Choroid plexus epithelial cell (primary cell): ENCODE data around the gene A2M.

Experiments used
- DNase-seq: peaks from one replicate; pipeline ENCODE4 v3.0.0-alpha.2; 2010; ENCODE audit warnings: low read depth
- H3K4me3 ChIP-seq: 2 replicates; pipeline ENCODE4 v1.5.1; 2011; ENCODE audit warnings: low read depth, mild to moderate bottlenecking, control low read depth, low read length, moderate library complexity
- CTCF ChIP-seq: conservative IDR thresholded peaks from 2 replicates; pipeline ENCODE4 v1.5.1; 2011; ENCODE audit warnings: low read depth, mild to moderate bottlenecking, control low read depth, inconsistent platforms, low read length, moderate library complexity

The A2M gene

DNA sequence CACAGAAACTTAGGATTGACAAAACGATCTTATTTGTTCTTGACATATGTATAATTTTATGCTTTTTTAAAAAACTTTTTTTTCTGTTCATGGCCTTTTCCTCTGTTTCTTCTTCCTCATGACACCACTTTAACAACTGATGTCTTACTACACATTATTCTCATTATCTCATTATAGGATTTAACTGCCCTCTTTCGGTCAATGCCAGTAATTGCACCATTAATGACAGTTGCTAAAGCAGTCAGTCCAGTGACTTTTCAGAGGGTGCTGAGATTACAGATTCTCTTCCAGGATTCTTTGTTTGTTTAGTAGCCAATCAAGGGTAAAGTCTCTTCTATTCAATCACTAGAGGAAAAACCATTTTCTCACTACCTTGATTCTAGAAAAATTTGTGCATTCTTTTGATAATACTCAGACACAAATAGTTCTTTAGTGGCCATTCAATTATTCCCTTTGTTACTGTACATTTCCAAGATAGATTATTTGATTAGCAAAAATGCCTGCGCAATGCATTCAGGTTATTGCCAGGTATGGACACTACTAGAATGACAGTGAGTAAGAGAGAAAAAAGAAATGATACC lies 76.2 kb downstream of the A2M start:
- H3K4me3 ChIP-seq: no peak overlapping the region
- peak; percentile 74 for TF ChIP-seq CTCF
- DNase-seq: peak; percentile 68

DNA sequence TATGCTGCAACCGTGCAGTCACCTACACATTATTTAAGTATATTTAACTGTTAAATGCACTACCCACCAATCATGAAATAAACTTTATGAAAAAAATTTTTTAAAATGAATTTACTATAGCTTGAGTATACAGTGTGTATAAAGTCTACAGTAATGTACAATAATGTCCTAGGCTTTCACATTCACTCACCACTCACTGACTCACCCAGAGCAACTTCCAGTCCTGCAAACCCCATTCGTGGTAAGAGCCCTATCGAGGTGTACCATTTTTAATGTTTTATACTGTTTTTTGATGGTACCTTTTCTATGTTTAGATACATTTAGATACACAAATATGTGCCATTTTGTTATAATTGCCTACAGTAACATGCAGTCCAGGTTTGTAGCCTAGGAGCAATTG lies 78.3 kb downstream of the A2M start:
- no peak overlapping the region for H3K4me3 ChIP-seq
- TF ChIP-seq CTCF: no peak
- no peak for DNase-seq

DNA sequence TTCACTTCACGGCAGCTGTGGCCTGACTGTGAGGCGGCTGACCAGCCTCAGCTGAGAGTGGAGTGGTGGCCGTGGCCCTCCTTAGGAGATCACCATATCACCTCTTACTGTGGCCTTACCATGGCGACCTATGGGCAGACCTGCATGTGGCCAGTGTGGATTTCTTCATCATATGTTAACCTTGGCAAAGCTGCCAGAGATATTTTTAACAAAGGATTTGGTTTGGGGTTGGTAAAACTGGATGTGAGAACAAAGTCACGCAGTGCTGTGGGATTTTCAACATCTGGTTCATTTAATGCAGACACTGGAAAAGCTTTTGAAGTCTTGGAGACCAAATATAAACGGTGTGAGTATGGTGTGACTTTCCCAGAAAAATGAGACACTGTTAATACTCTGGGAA lies 79.5 kb downstream of the A2M start:
- no peak for DNase-seq
- no peak overlapping the region for H3K4me3 ChIP-seq
- no peak for TF ChIP-seq CTCF

GRCh38 chr12:9034095-9034494 lies 81.6 kb downstream of the A2M start:
- no peak overlapping the region for H3K4me3 ChIP-seq
- no peak for TF ChIP-seq CTCF
- no peak for DNase-seq

- no peak overlapping the region for H3K4me3 ChIP-seq
- TF ChIP-seq CTCF: no peak
- DNase-seq: no peak
Measured at GRCh38 chr12:9033265-9033887, 82.3 kb downstream of the A2M start.

DNA sequence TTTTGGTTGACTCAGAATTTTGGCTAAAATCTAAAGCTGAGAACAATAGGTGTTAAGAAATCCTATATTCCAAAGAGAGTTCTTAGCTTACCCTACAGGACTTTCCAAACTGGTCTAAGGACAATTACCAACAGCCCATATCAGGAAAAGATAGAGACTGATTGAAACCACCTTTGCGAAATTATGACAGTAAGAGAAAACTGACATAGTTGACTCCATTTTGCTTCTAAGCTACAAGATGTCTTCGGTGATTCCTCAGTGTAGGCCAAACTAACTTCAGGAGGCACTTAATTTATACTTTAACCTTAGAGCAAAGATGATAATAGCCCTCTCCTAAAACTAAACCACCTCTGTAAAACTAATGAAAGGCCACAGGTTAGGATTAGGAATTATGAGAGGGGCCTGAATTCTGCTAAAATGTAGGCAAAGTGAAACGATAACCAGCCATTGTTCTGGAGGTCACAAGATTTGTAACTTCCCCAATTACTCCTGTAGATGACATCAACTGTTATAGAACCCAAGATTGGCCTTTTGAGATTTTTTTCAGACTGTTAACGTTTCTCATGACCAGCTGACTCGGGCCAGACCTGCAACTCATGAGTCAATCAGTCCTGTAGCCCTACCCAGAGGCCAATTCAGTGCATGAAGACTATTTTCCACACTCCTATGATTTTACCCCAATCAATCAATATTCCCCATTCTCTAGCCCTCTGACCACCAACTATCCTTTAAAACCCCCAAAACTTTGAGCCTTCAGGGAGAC lies 83.3 kb downstream of the A2M start:
- no peak overlapping the region for H3K4me3 ChIP-seq
- no peak for TF ChIP-seq CTCF
- no peak for DNase-seq
